ENCODE results near the gene PRSS48.
"Not testable (repeated sequence)": the region's sequence is repeated elsewhere in the genome, so short reads cannot be mapped to it uniquely, and the experiment has no call there.

PRSS48 gene

DNA sequence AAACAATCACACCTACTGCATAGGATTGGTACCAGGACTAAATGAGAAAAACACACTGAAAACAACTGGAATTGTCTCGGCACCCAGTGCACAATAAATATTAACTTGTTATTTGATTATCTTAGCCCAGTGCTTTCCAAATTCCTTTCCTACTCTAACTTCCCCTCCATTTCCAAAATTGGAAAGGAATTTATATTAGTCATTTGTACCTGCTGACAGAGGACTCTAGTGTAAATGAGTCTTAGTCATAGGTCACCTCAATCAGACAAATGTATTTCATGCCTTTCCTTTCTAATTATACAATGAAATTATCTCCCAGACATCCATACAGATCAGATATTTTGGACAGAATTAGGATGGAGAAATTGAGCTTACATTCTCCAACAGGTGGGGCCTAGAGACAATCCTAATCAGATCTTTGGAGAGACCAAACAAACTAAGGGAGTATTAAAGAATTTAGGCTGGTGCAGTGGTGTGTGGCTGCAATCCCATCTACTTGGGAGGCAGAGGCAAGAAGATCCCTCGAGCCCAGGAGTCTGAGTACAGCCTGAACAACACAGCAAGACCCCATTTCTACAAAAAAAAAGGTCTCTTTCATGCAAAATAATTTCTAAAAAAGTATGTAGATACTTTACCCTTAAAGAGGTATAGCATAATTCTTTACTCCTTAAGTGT is 38.4 kb downstream of the PRSS48 start:
- TF ChIP-seq, protein P1, sequence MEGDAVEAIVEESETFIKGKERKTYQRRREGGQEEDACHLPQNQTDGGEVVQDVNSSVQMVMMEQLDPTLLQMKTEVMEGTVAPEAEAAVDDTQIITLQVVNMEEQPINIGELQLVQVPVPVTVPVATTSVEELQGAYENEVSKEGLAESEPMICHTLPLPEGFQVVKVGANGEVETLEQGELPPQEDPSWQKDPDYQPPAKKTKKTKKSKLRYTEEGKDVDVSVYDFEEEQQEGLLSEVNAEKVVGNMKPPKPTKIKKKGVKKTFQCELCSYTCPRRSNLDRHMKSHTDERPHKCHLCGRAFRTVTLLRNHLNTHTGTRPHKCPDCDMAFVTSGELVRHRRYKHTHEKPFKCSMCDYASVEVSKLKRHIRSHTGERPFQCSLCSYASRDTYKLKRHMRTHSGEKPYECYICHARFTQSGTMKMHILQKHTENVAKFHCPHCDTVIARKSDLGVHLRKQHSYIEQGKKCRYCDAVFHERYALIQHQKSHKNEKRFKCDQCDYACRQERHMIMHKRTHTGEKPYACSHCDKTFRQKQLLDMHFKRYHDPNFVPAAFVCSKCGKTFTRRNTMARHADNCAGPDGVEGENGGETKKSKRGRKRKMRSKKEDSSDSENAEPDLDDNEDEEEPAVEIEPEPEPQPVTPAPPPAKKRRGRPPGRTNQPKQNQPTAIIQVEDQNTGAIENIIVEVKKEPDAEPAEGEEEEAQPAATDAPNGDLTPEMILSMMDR (IDR thresholded peaks at IDR 0.05): no peak
- peaks cover 27% of the 10 kb centered on the region for H3K4me1 Mint-ChIP-seq
- no peak overlapping the region for H3K4me3 Mint-ChIP-seq
- H3K27ac Mint-ChIP-seq: no peak overlapping the region
- no peaks in the 10 kb centered on the region for H3K27me3 Mint-ChIP-seq (ENCODE audit: low read depth, poor library complexity)
- H3K9me3 Mint-ChIP-seq: no peaks in the 10 kb centered on the region
- DNase-seq: no peak
- H3K36me3 Mint-ChIP-seq (ENCODE audit: low read depth): peaks cover 50% of the 10 kb centered on the region

DNA sequence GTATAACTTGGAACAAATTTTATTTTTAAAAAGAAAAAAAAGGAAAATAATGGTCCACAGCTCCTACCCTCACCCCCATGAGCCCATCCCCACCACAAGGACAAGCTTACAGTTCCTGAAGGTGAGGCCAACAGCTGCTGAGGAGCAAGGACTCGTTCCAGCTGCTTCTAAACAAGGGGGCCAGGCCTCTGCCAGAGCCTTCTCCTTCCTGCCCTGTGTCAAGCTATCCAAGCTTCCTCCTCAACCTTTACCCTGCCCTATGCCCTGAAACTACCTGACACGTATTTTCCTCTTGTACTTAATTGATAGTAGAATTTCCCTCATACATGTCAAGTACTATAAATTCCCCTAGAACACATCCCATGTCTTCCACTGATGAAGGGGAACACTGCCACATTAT is 39.7 kb downstream of the PRSS48 start:
- Mint-ChIP-seq H3K4me1 (peaks cover 37% of the 10 kb centered on the region), H3K27me3 (ENCODE audit: low read depth, poor library complexity) (no peaks in the 10 kb centered on the region), H3K27ac (no peak overlapping the region), H3K4me3 (no peak overlapping the region), H3K36me3 (ENCODE audit: low read depth) (peaks cover 45% of the 10 kb centered on the region), H3K9me3 (no peaks in the 10 kb centered on the region)
- TF ChIP-seq, protein P1 (IDR thresholded peaks at IDR 0.05): no peak
- no peak for DNase-seq

- DNase-seq: no peak
- Mint-ChIP-seq H3K27me3 (ENCODE audit: low read depth, poor library complexity) (no peaks in the 10 kb centered on the region), H3K9me3 (no peaks in the 10 kb centered on the region), H3K36me3 (ENCODE audit: low read depth) (peaks cover 32% of the 10 kb centered on the region), H3K4me3 (no peak overlapping the region), H3K4me1 (peaks cover 55% of the 10 kb centered on the region), H3K27ac (no peak overlapping the region)
- TF ChIP-seq, protein P1 (IDR thresholded peaks at IDR 0.05): no peak
These were observed 41.5 kb downstream of the PRSS48 start for GRCh38 chr4:151318307-151319006.

GRCh38 chr4:151319490-151319889 is 42.5 kb downstream of the PRSS48 start:
- Mint-ChIP-seq H3K4me1 (peaks cover 60% of the 10 kb centered on the region), H3K36me3 (ENCODE audit: low read depth) (peaks cover 24% of the 10 kb centered on the region), H3K27me3 (ENCODE audit: low read depth, poor library complexity) (no peaks in the 10 kb centered on the region), H3K9me3 (no peaks in the 10 kb centered on the region), H3K4me3 (no peak overlapping the region), H3K27ac (no peak overlapping the region)
- TF ChIP-seq, protein P1 (IDR thresholded peaks at IDR 0.05): no peak
- DNase-seq: no peak

DNA sequence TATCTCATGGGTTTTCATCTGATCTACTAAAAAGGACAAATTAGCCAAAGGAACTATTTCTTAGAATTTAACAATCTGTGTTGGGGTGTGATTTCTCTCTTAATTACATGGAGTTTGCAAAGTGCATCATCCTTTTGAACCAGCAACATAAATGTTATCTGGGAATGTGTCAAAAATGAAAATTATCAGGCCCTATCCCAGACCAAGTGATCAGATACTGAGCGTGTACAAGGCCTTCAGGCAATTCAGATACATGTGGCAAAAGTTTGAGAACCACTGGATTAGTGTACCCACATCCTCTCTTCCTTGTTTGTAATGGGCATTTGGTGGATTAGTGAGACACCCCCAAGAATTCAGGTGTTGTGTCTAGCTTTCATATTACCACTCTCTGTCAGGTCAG is 44.6 kb downstream of the PRSS48 start:
- DNase-seq: no peak
- Mint-ChIP-seq H3K27me3 (ENCODE audit: low read depth, poor library complexity) (no peaks in the 10 kb centered on the region), H3K4me1 (peaks cover 63% of the 10 kb centered on the region), H3K36me3 (ENCODE audit: low read depth) (peaks cover 19% of the 10 kb centered on the region), H3K27ac (no peak overlapping the region), H3K4me3 (peak overlapping the region; percentile 88), H3K9me3 (peaks cover 4% of the 10 kb centered on the region)
- TF ChIP-seq, protein P1 (IDR thresholded peaks at IDR 0.05): no peak

DNA sequence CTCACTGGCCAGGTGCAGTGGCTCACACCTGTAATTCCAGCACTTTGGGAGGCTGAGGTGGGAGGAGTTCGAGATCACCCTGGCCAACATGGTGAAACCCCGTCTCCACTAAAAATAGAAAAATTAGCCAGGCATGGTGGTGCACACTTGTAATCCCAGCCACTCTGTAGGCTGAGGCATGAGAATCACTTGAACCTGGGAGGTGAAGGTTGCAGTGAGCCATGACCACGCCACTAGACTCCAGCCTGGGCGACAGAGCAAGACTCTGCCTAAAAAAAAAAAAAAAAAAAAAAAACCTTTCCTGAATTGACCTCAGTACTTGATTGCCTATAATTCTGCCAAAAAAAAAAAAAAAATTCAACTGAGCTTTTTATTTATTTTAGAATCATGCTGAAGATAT is 45.2 kb downstream of the PRSS48 start:
- Mint-ChIP-seq H3K4me1 (peaks cover 57% of the 10 kb centered on the region), H3K36me3 (ENCODE audit: low read depth) (peaks cover 19% of the 10 kb centered on the region), H3K4me3 (peak overlapping the region; percentile 88), H3K27ac (peak overlapping the region; percentile 58)
- H3K27me3 Mint-ChIP-seq (ENCODE audit: low read depth, poor library complexity); H3K9me3 Mint-ChIP-seq: not testable (repeated sequence)
- DNase-seq: peak; percentile 21

Data from nephron progenitor cell (in vitro differentiated cells).